ENCODE results near the gene NKTR.

DNA sequence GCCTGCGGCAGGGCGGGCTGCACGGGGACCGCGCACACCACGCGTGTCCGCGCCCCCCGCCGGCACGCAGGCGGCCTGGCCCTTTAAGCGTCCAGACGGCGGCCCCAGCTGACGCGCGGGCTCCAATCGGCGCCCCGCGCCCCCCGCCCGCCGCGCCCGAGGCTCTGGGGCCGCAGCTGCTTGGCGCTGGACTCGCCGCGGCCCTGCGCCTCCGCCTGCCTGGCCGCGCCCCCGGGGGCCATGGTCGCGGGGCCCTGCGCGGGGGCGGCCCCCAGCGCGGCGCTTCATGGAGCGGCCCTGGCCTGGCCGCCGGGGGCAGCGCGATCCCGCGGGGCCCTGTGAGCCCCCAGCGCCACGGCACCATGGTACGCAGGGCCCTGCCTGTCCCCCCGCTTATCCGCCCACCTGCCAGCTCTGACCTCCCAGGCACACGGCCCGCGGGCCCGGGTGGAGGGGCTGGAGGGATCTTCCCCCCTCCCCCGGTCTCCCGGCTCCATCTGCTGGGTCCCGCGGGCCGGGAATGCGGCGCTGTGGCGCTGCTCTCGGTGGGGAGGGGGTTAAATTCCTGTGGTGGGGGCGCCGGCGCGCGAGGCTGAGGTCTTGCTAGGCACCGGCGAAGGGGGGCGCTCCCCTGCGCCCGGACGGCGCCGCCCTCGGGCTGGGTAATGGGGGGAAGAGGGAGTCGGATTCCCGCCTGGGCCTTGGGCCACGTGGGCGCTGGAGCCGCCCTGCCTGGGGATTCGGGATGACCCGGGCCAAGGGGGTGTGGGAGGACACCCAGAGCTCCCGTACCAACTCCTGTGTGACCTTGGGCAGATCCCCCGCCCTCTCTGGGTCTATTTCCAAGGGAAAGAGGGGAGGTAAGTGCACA is 54.1 kb downstream of the NKTR start:
- peak; percentile 41; the same call in 1 of the 2 replicates for TF ChIP-seq MXI1 (IDR thresholded peaks at IDR 0.05; ENCODE audit: low read depth, low read length)
- TF ChIP-seq, protein P1, sequence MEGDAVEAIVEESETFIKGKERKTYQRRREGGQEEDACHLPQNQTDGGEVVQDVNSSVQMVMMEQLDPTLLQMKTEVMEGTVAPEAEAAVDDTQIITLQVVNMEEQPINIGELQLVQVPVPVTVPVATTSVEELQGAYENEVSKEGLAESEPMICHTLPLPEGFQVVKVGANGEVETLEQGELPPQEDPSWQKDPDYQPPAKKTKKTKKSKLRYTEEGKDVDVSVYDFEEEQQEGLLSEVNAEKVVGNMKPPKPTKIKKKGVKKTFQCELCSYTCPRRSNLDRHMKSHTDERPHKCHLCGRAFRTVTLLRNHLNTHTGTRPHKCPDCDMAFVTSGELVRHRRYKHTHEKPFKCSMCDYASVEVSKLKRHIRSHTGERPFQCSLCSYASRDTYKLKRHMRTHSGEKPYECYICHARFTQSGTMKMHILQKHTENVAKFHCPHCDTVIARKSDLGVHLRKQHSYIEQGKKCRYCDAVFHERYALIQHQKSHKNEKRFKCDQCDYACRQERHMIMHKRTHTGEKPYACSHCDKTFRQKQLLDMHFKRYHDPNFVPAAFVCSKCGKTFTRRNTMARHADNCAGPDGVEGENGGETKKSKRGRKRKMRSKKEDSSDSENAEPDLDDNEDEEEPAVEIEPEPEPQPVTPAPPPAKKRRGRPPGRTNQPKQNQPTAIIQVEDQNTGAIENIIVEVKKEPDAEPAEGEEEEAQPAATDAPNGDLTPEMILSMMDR (IDR thresholded peaks at IDR 0.05), result peak; percentile 36
- TF ChIP-seq EZH2phosphoT487 (IDR thresholded peaks at IDR 0.05; ENCODE audit: borderline replicate concordance, low read depth), result no peak
- TF ChIP-seq USF2 (IDR thresholded peaks at IDR 0.05; ENCODE audit: borderline replicate concordance, low read depth, low read length), result peak; percentile 56
- no peak for TF ChIP-seq NRF1 (IDR thresholded peaks at IDR 0.05; ENCODE audit: low read depth, low read length)
- peak in 1 of 2 experiments; percentile 23; a peak in 1 of 4 replicates for TF ChIP-seq EP300 (IDR thresholded peaks at IDR 0.05; ENCODE audit: borderline replicate concordance in 1 of 2, low read depth in 1 of 2, low read length in 1 of 2)
